Endometrium (tissue), 2 donors: ENCODE data around the gene REPS1.
"Not testable (repeated sequence)": the region's sequence is repeated elsewhere in the genome, so short reads cannot be mapped to it uniquely, and the experiment has no call there.

Experiments used
- FAIRE-seq: peaks from 2 replicates; lab custom pipeline; 2012; peaks lifted over from hg19 to GRCh38; lab: Jason Lieb, UNC
- donor health status: control.
- donor health status: control.

The REPS1 gene

DNA sequence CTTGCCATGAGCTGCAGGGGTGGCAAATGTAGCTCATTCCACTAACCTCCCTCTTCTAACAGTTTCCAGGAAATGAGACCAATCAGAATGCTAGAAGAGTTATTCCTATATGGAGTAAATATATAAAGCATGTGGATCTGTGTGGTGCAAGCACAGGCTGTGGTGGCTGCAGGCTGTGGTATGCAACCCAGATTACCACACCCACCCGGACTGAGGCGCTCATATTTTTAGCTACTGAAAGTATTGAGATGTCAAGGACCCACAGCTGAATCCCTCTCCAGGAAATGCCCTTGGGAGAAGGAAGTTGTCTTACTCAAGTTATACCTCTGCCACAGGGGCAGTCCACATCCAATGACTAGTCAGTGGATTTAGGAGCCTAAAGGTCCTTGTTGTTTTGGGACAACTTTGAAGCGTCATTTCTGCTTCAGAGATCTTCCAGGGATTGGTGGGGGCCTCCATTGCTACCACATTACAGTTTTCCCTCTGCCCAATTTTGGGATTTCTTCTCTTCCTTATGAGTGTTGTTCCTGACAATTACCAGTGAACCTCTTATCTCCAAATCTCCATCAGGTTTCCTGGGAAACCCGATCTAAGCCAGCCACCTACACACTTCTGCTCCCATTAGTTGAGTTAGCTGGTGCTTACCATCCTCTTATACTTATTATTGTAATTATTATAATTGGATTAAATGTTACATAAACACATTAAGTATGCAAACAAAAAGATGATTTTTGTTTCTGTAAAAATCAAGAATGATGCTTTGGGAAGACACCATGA lies 12.1 kb upstream of the REPS1 start:
- FAIRE-seq: no peak

DNA sequence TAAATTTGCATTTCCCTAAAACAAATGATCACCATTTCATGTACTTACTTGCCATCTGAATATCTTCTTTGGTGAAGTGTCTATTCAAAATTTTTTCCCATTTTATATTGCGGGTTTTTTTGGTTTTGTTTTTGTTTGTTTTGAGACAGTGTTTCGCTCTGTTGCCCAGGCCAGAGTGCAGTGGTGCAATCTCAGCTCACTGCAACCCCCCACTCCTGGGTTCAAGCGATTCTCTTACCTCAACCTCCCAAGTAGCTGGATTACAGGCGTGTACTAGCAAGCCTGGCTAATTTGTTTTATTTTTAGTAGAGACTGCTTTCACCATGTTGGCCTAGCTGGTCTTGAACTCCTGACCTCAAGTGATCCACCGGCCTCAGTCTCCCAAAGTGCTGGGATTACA lies 9.1 kb upstream of the REPS1 start:
- no peak for FAIRE-seq

DNA sequence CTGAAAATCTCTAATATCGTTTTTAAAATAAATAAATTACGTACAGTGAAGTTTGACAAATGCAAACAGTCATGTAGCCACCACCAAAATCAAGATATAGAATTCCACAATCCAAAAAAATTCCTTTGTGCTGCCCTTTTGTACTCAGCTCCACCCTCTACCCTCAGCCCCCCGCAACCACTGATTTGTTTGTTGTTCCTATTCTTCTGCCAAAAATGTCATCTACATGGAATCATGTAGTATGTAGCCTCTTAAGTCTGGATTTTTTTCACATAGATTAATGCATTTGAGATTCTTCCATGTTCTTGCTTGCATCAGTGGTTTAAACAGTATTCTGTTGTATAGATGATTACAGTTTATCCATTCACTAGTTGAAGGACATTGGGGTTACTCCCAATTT lies 8.5 kb upstream of the REPS1 start:
- no peak for FAIRE-seq

DNA sequence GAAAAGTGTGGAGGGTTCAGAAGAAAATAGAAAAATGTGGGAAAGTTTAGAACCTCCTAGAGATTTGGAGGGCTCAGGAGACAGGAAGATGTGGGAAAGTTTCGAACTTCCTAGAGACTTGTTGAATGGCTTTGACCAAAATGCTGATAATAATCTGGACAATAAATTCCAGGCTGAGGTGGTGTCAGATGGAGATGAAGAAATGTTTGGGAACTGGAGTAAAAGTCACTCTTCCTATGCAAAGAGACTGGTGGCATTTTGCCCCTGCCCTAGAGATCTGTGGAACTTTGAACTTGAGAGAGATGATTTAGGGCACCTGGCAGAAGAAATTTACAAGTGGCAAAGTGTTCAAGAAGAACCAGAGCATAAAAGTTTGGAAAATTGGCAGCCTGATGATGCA lies 5.4 kb upstream of the REPS1 start:
- FAIRE-seq: not testable (repeated sequence)

GRCh38 chr6:138992965-138993364 lies 4.9 kb upstream of the REPS1 start:
- not testable (repeated sequence) for FAIRE-seq

- no peak for FAIRE-seq
Measured at GRCh38 chr6:138991206-138991605, 3.2 kb upstream of the REPS1 start.

DNA sequence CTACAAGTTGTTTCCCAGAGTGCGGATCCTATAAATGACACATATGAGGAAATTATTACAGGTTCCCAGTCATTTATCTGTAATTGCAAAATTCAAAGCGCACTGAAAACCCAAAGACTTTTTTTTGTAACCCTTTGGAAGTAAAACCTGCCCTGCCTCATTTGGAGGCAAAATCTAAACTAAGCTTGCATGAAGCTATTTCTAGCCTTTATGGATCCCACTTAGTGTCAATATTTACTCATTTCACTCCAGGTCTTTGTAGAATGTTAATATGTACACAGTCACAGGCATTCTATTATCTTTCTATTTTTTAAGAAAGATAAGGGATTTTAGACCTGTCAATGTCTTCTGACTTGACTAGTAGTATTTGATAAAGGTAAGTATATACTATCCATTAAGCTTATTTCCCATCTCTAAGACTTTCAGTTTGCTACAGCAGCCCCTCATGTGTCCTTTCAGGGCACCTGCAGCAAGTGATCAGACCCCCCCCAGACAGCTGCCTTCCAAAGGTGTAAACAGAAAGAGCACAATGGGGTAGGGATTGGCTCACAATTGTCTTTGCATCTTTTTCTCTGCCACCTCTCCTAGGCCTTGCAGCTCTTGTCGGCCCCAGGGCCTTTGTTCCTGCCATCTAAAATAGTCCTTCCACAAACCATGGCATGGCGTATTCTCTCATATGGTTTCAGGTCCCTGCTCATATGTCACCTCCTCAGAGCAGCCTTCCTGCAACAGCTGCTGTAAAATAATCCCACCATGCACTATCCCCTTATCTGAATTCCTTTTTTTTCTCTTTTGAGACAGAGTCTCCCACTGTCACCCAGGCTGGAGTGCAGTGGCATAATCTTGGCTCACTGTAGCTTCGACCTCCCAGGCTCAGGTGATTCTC lies 1.3 kb upstream of the REPS1 start:
- no peak for FAIRE-seq

DNA sequence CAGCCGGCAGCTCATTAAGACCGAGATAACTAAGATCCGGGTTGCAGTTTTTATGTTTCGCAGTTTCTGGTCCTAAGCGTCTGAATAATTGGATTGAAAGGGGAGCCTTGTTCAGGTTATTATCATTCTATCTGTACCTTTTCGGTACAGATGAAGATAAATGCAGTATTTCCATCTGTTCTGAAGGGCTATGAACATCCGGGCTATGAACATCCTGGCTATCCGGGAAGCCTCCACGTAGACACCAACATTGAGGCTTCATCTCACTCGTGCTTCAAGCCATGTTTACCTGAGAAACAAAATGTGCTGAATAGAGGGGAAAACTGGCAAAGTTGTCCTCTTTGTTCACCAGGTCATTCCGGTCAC lies 399 bp upstream of the REPS1 start:
- FAIRE-seq: no peak

GRCh38 chr6:138987080-138987642 lies 892 bp downstream of the REPS1 start:
- no peak for FAIRE-seq

GRCh38 chr6:138986578-138986977 lies 1.5 kb downstream of the REPS1 start:
- FAIRE-seq: no peak

- FAIRE-seq: no peak
Measured at GRCh38 chr6:138981416-138981815, 6.6 kb downstream of the REPS1 start.

DNA sequence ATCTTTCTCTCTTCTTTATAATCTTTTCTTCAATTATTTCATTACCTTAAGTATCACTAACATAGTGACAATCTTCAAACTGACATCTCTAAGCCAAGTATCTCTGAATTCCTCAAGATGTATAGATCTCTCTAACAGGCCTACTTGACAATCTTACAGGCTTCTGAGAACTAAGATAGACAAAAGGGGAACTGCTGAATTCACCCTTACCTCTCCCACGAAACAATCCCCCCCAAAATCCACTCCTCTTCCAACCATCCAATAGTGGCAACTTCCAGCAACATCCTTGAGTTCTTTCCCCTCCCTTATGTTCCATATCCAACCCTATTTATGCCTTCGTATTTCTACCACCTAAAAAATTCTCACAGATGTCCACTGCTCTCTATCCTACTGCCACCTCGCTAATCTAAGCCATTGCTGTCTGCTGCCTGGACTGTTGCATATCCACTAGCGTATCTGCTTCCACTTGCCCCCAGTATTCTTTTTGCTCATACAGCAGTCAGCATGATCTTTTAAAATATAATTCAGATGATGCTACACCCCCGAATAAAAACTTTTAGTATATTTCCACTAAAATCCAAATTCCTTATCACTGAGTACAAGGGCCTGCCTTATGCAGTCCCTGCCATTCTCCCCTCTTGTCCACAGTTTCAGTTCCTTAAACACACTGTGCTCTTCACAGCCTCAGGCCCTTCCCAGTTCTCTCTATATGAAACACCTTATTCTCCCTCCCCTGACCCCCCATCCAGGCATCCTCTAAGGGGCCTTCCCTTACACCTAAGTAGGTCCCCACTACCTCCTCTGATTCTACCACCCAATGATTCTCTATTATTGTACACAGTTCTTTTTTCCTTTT lies 8.0 kb downstream of the REPS1 start:
- no peak for FAIRE-seq

DNA sequence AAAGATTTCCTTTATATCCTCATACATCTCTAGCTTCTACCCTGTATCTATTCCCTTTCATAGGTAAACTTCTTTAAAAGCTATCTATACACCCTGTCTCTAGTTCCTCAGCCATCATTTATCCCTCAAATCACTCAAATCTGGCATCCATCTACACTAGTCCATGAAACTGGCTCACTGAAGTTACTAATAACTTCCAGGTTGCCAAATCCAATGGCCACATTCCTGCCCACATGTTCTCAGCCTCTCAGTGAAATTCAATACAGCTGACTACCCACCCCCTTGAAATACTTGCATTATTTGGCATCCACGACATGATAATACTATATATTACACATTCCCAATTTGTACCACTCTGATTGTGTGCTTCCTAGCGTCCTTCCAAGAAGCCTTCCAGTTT lies 8.7 kb downstream of the REPS1 start:
- no peak for FAIRE-seq

DNA sequence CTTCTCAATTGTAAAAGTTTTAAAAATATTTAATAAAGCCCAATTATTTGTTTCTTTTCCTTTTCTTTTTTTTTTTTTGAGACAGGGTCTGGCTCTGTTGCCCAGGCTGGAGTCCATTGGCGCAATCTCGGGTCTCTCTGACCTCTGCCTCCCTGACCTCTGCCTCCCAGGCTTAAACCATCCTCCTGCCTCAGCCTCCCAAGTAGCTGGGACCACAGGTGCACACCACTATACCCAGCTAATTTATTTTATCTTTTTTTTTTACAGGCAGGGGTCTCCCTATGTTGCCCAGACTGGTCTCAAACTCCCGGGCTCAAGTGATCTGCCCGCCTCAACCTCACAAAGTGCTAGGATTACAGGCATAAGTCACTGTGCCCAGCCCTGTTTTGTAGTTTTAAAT lies 9.8 kb downstream of the REPS1 start:
- no peak for FAIRE-seq

DNA sequence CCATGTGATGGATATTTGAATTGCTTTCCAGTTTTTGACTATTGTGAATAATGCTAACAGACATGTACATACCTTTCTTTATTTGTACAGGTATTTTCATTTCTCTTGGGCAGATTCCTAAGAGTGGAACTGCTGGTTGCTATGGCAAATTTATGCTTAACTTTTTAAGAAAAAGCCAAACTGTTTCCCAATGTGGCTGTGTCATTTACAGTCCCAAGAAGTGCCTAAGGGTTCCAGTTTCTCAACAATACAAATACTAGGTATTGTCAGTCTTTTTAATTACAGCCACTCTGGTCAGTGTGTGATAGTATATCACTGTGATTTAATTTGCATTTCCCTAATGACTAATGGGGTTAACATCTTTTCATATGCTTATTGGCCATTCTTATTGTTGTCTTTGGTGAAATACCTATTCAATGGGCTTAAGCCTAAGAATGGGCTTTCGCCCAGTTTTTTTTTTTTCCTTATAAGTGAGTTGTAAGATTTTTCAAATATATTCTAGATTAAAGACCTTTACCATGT lies 10.3 kb downstream of the REPS1 start:
- FAIRE-seq: no peak

- FAIRE-seq: no peak
Measured at GRCh38 chr6:138977242-138977641, 10.8 kb downstream of the REPS1 start.

- FAIRE-seq: no peak
Measured at GRCh38 chr6:138975815-138976214, 12.2 kb downstream of the REPS1 start.

DNA sequence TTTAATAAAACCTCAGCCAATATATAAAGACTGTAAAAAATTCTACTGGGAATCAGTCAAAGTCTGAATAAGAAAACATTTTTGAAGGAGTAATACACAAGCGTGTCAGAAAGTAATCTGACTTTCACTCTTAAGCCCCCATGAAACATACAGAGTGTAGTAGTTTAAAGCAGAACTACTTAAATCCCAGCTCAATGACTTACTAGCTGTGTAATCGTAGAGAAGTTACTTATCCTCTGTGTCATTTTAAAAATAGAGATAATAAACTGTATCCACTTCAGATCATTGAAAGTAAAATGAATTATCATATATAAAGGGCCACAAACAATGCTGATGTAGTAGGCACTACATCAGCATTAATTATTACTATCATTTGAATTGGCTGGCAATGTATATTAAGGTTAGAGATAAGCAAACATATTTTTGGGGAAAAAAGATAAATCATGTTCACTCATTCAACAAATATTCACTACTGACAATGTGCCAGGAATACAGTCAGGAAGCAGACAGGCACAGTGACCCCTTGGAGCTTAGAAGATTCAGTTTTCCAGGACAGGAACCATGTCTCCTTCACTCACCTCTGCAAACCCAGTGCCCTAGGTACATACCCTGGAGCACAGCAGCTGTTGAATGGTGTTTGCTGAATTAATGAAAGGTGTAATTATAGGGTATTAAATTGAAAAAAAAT lies 14.4 kb downstream of the REPS1 start:
- no peak for FAIRE-seq

GRCh38 chr6:138972226-138972665 lies 15.8 kb downstream of the REPS1 start:
- FAIRE-seq: no peak

DNA sequence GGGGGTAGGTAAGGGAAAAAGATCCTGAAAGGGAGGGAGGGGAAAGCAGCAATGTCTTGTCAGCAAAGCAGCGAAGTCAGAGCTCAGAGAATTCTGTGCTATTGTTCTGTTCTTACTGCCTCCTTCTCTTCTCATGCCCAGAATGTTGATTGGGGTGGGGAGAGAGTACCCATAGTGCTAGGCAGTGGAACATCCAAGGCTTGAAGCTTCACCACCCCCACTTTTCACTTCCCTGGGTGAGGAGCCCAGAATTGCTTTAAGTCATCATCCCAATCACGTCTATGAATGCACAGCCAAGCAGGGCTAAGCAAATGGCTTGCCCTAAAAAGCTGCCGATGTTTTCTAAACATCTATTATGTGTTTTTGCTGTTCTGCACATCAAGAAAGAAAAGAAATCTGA lies 16.5 kb downstream of the REPS1 start:
- FAIRE-seq: no peak

DNA sequence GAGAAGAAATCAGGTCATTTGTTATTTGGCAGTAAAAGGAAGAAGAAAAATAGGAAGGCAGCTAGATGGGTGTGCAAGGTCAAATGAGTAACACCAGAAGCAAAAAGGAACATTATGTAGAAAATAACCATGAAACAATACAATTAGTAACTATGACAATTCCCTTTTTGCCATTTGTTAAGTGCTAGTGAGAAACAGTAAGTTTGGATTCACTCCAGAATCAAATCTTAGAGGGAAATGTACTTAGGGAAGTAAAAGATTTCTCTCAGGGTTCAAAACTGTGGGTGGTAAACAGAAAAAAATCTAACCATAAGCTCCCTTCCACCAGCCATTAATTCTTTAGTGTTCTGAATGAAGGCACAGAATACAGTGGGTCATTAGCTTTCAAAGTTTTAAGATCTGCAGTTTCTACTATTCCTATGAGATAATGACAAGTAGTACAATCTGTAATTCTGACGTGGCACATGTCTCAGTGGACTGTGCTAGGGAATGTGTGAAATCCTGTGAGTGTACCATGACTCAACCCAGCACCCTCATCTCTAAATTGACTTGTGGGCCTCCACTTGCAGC lies 17.1 kb downstream of the REPS1 start:
- FAIRE-seq: no peak
